CD4-positive, alpha-beta T cell treated with Interleukin-10 for 1 hour (primary cell): ENCODE measurements around the gene MTMR11.
"Not testable (repeated sequence)": the region's sequence is repeated elsewhere in the genome, so short reads cannot be mapped to it uniquely, and the experiment has no call there.

Experiments used
- DNase-seq: peaks from one replicate; pipeline ENCODE4 v3.0.0-alpha.2; 2020

Gene MTMR11

GRCh38 chr1:149936170-149936991 lies at the start of gene MTMR11:
Gene MTMR11, minus strand, starts transcription at chr1:149936879. Its CDS starts 232 bp downstream, at chr1:149936647.
- no peak for DNase-seq

GRCh38 chr1:149979972-149980540 lies 43.4 kb upstream of the MTMR11 start:
- no peak for DNase-seq

- DNase-seq, result no peak
Observed at GRCh38 chr1:149979245-149979971, 42.7 kb upstream of the MTMR11 start.

GRCh38 chr1:149978547-149979023 lies 41.9 kb upstream of the MTMR11 start:
- no peak for DNase-seq

- DNase-seq, result no peak
Observed at GRCh38 chr1:149977345-149977744, 40.7 kb upstream of the MTMR11 start.

GRCh38 chr1:149972547-149972946 lies 35.9 kb upstream of the MTMR11 start:
- no peak for DNase-seq

- no peak for DNase-seq
Observed at GRCh38 chr1:149967646-149968045, 31.0 kb upstream of the MTMR11 start.

GRCh38 chr1:149967041-149967440 lies 30.4 kb upstream of the MTMR11 start:
- no peak for DNase-seq

- no peak for DNase-seq
Observed at GRCh38 chr1:149966405-149966804, 29.7 kb upstream of the MTMR11 start.

GRCh38 chr1:149965440-149965839 lies 28.8 kb upstream of the MTMR11 start:
- DNase-seq, result no peak

GRCh38 chr1:149963358-149963757 lies 26.7 kb upstream of the MTMR11 start:
- no peak for DNase-seq

GRCh38 chr1:149962736-149963135 lies 26.1 kb upstream of the MTMR11 start:
- no peak for DNase-seq

- DNase-seq, result peak; percentile 75
Observed at GRCh38 chr1:149962039-149962647, 25.5 kb upstream of the MTMR11 start.

GRCh38 chr1:149957548-149957947 lies 20.9 kb upstream of the MTMR11 start:
- not testable (repeated sequence) for DNase-seq

- no peak for DNase-seq
Observed at GRCh38 chr1:149949911-149950310, 13.2 kb upstream of the MTMR11 start.

GRCh38 chr1:149945206-149945605 lies 8.5 kb upstream of the MTMR11 start:
- DNase-seq, result no peak

- no peak for DNase-seq
Observed at GRCh38 chr1:149942885-149943284, 6.2 kb upstream of the MTMR11 start.

- DNase-seq, result no peak
Observed at GRCh38 chr1:149942207-149942606, 5.5 kb upstream of the MTMR11 start.

- DNase-seq, result no peak
Observed at GRCh38 chr1:149940427-149940826, 3.7 kb upstream of the MTMR11 start.

GRCh38 chr1:149938668-149939003 lies 2.0 kb upstream of the MTMR11 start:
- DNase-seq, result not testable (repeated sequence)

GRCh38 chr1:149937759-149938158 lies 1.1 kb upstream of the MTMR11 start:
- no peak for DNase-seq

- DNase-seq, result no peak
Observed at GRCh38 chr1:149936992-149937705, 470 bp upstream of the MTMR11 start.

- no peak for DNase-seq
Observed at GRCh38 chr1:149934356-149934755, 2.3 kb downstream of the MTMR11 start.
